HepG2 (cell line): ENCODE measurements around the gene GJA5. TPM values are rescaled to one million over a fixed set of nuclear protein-coding genes. Genes with fewer than 3 reads are reported as not detected.

Experiments used
- ATAC-seq: fragments of 200-7000 bp; cut with Tn5 transposase; 3 replicates; pipeline ENCODE4 v1.9.1; 2020; ENCODE audit warnings: mild to moderate bottlenecking, moderate library complexity
- BruUV-seq: library from RNA; stranded (reverse); fragments of 400-500 nt; replicated peaks from 2 replicates; lab custom pipeline; 2021; lab: Mats Ljungman, UMichigan
- CTCF ChIA-PET: fragments of 300-600 bp; formaldehyde crosslinking; extraction: SDS; loops from one replicate; lab custom pipeline; 2021; ENCODE audit warnings: low total read pairs, inconsistent platforms, low intra/inter-chr PET ratio; lab: Yijun Ruan, JAX
- POLR2A ChIA-PET: fragments of 350-600 bp; sonication (Branson Sonifier 250); formaldehyde crosslinking; loops from one replicate; lab custom pipeline; 2020; ENCODE audit warnings: antibody characterized with exemption, inconsistent platforms; lab: Yijun Ruan, JAX
- DNase-seq: peaks from one replicate; pipeline ENCODE4 v3.0.0-alpha.2; 2015; ENCODE audit warnings: low spot score
- FAIRE-seq: peaks from 3 replicates; lab custom pipeline; 2011; peaks lifted over from hg19 to GRCh38; lab: Jason Lieb, UNC
- H2AFZ ChIP-seq: one replicate; pipeline ENCODE4 v1.6.1; 2011; ENCODE audit warnings: low read length, inconsistent platforms
- H3K27ac ChIP-seq: fragments of 300-600 bp; 3 replicates; pipeline ENCODE4 v1.8.0; 2011; ENCODE audit warnings: mixed run types, mild to moderate bottlenecking, mixed read lengths, low read length, inconsistent platforms; ENCODE audit not compliant: insufficient read depth; ENCODE audit errors: extremely low read length
- H3K27me3 ChIP-seq, 2 experiments: fragments of 200-600 bp in 1 of 2; 2 replicates in 1 of 2; 3 replicates in 1 of 2; pipeline versions ENCODE4 v1.6.0 to v1.8.0; 2011; ENCODE audit warnings: low read length in 2 of 2, mild to moderate bottlenecking in 2 of 2, moderate library complexity in 2 of 2, inconsistent platforms in 1 of 2; ENCODE audit not compliant: insufficient read depth in 2 of 2, control insufficient read depth in 1 of 2
- H3K36me3 ChIP-seq, 2 experiments: fragments of 200-600 bp in 1 of 2; replicated peaks in 1 of 2; 2 replicates in 1 of 2; 3 replicates in 1 of 2; pipeline versions ENCODE4 v1.5.1 to v1.8.0; 2011; ENCODE audit warnings: low read length in 2 of 2, inconsistent platforms in 1 of 2; ENCODE audit not compliant: insufficient read depth in 2 of 2, control insufficient read depth in 1 of 2
- H3K4me1 ChIP-seq: 2 replicates; pipeline ENCODE4 v1.5.1; 2012; ENCODE audit warnings: low read length, inconsistent platforms; ENCODE audit not compliant: insufficient read depth
- H3K4me2 ChIP-seq: 2 replicates; pipeline ENCODE4 v1.6.0; 2011; ENCODE audit warnings: low read depth, low read length, inconsistent platforms
- H3K4me3 ChIP-seq, 3 experiments: fragments of 200-600 bp in 1 of 3; sonication (generic), shearing (Covaris generic) in 1 of 3; replicated peaks in 1 of 3; 2 replicates each; pipeline ENCODE4 v1.5.1; 2011 to 2016; ENCODE audit warnings: low read length in 3 of 3, inconsistent platforms in 2 of 3, low read depth in 2 of 3, mild to moderate bottlenecking in 2 of 3, control low read depth in 1 of 3, mixed read lengths in 1 of 3; ENCODE audit not compliant: insufficient read depth in 1 of 3
- H3K79me2 ChIP-seq: one replicate; pipeline ENCODE4 v1.6.1; 2011; ENCODE audit warnings: low read length, inconsistent platforms; ENCODE audit not compliant: insufficient read depth
- H3K9ac ChIP-seq: 2 replicates; pipeline ENCODE4 v1.6.0; 2011; ENCODE audit warnings: mild to moderate bottlenecking, low read depth, low read length, inconsistent platforms; ENCODE audit not compliant: insufficient read depth
- H3K9me3 ChIP-seq: 2 replicates; pipeline ENCODE4 v1.5.1; 2012; ENCODE audit warnings: mild to moderate bottlenecking, low read length
- H4K20me1 ChIP-seq: 2 replicates; pipeline ENCODE4 v1.6.0; 2011; ENCODE audit warnings: inconsistent platforms, mild to moderate bottlenecking, low read length, moderate library complexity; ENCODE audit not compliant: insufficient read depth
- GZF1 ChIP-seq: sonication (generic); formaldehyde crosslinking; IDR thresholded peaks from 2 replicates; pipeline ENCODE4 v1.5.1; 2020; ENCODE audit warnings: mild to moderate bottlenecking, missing genetic modification reagents
- ZNF274 ChIP-seq: sonication (generic); formaldehyde crosslinking; IDR thresholded peaks from 2 replicates; pipeline ENCODE4 v1.5.1; 2020; ENCODE audit warnings: mild to moderate bottlenecking, missing genetic modification reagents
- ZNF660 ChIP-seq: sonication (generic); formaldehyde crosslinking; IDR thresholded peaks from 2 replicates; pipeline ENCODE4 v1.5.1; 2020; ENCODE audit warnings: mild to moderate bottlenecking, low read depth, missing genetic modification reagents, borderline replicate concordance
- WGBS: methylation state at CpG from one replicate; pipeline ENCODE4 v1.1.6; 2017; ENCODE audit warnings: low lambda C conversion rate; 5-methylcytosine and 5-hydroxymethylcytosine counted together
- in situ Hi-C: cut with HindIII; loops from 2 replicates; pipeline ENCODE4 v1.10.0; 2017; ENCODE audit warnings: low pct_unique_long_range_greater_than_20kb; ENCODE audit not compliant: extremely low pct_ligation_motif_present
- intact Hi-C: fragments of 100-400 bp; cut with micrococcal nuclease; formaldehyde crosslinking; loops from one replicate; pipeline ENCODE4 v1.10.0; 2022; ENCODE audit not compliant: unreplicated experiment
- polyA plus RNA-seq, 8 experiments: library from polyadenylated mRNA; depleted of rRNA in 3 of 8; stranded (reverse) in 7 of 8; unstranded in 1 of 8; fragments of >200 nt; fragmentation: Illumina TruSeq in 4 of 8; extraction: Trizol in 4 of 8; gene quantifications; 2 replicates each; pipeline versions ENCODE4 v1.2.1 to v1.2.3, GENCODE V29; 2011 to 2016; ENCODE audit warnings: low read depth in 4 of 8, missing spikeins in 1 of 8, mixed read lengths in 1 of 8; ENCODE audit not compliant: insufficient read depth in 1 of 8
- total RNA-seq, 5 experiments: library from RNA; depleted of rRNA; stranded (reverse); fragments of >200 nt; fragmentation: Illumina TruSeq; extraction: Trizol; gene quantifications; 2 replicates each; pipeline ENCODE4 v1.2.3, GENCODE V29; 2016; ENCODE audit warnings: low read depth in 1 of 5
- TF ChIP-seq, protein P1 (sequence below): sonication (generic); formaldehyde crosslinking; IDR thresholded peaks from 2 replicates; pipeline ENCODE4 v1.4.0; 2020; ENCODE audit warnings: missing genetic modification reagents
- TF ChIP-seq, protein P2 (sequence below): IDR thresholded peaks from 2 replicates; pipeline ENCODE4 v1.6.1; 2016; ENCODE audit warnings: mild to moderate bottlenecking

The GJA5 gene
- total and polyA plus RNA-seq, 2 of the 13 experiments (the other 11 are each of a cell fraction or from before 2014, with no cell fraction given), result not detected

DNA sequence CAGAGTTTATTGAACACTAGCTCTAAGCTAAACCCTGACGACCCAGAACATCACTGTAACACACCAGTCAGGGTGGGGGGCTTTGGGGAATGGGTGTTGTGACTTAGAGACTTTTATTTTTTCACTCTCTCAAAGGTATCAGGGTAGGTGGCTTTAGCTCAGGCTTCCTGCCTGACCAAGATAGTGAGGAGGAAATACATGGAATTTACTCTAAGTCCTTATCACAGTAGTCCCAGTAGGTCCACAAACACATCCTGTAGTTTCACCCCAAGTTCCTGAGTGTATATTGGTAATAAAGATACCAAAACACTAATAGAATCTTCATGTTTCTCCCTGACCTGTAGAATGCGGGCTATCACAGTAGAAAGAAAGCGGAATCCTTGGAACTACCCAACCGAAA lies 15.1 kb downstream of the GJA5 start:
- Histone ChIP-seq H3K27me3 (no peaks in the 10 kb centered on the region; a peak in 1 of 5 replicates), H3K4me2 (no peak overlapping the region), H3K36me3 (no peaks in the 10 kb centered on the region), H2AFZ (no peak overlapping the region), H3K4me1 (no peaks in the 10 kb centered on the region), H3K27ac (no peak overlapping the region), H3K79me2 (no peaks in the 10 kb centered on the region), H3K4me3 (no peak overlapping the region), H4K20me1 (no peaks in the 10 kb centered on the region), H3K9ac (no peak overlapping the region), H3K9me3 (no peaks in the 10 kb centered on the region)
- FAIRE-seq (no peak), DNase-seq (no peak), ATAC-seq (no peak)
- ChIA-PET POLR2A (no interaction called here), CTCF (no interaction called here)
- in situ Hi-C loops, result no loop called here
- TF ChIP-seq ZNF660, result no peak
- no peak for TF ChIP-seq ZNF274 (CRISPR knock-in tag)
- TF ChIP-seq GZF1 (CRISPR knock-in tag), result no peak
- TF ChIP-seq, protein P1, sequence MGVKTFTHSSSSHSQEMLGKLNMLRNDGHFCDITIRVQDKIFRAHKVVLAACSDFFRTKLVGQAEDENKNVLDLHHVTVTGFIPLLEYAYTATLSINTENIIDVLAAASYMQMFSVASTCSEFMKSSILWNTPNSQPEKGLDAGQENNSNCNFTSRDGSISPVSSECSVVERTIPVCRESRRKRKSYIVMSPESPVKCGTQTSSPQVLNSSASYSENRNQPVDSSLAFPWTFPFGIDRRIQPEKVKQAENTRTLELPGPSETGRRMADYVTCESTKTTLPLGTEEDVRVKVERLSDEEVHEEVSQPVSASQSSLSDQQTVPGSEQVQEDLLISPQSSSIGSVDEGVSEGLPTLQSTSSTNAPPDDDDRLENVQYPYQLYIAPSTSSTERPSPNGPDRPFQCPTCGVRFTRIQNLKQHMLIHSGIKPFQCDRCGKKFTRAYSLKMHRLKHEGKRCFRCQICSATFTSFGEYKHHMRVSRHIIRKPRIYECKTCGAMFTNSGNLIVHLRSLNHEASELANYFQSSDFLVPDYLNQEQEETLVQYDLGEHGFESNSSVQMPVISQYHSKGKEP, result no peak
- no TSS peak for BruUV-seq
- 49% methylated on average over 4 of the region's 4 CpGs for WGBS
- intact Hi-C loops, result no loop called here

DNA sequence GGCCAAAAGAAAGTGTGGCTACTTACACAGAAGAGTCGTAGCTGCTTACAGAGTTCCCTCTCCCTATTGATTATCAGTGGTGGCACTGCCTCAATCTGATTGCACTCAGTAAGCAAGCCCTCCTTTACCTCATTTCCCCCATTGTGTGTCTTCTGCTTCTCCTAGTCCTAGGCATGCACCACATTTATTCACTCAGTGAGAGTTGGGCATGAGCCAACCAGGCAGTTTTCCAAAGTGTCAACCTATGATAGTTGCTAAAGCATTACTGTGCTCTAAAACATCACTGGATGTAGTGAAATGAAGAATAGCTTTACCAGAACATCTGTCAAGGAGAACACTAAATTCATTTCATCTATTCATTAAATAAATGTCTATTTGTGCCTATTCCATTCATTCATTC lies 19.3 kb downstream of the GJA5 start:
- Histone ChIP-seq H3K27me3 (no peaks in the 10 kb centered on the region), H3K36me3 (no peaks in the 10 kb centered on the region), H2AFZ (no peak overlapping the region), H3K27ac (no peak overlapping the region), H3K4me2 (no peak overlapping the region), H4K20me1 (no peaks in the 10 kb centered on the region), H3K9ac (no peak overlapping the region), H3K79me2 (no peaks in the 10 kb centered on the region), H3K4me3 (no peak overlapping the region), H3K4me1 (no peaks in the 10 kb centered on the region), H3K9me3 (no peaks in the 10 kb centered on the region)
- BruUV-seq, result no TSS peak
- FAIRE-seq, result no peak
- TF ChIP-seq, protein P2, sequence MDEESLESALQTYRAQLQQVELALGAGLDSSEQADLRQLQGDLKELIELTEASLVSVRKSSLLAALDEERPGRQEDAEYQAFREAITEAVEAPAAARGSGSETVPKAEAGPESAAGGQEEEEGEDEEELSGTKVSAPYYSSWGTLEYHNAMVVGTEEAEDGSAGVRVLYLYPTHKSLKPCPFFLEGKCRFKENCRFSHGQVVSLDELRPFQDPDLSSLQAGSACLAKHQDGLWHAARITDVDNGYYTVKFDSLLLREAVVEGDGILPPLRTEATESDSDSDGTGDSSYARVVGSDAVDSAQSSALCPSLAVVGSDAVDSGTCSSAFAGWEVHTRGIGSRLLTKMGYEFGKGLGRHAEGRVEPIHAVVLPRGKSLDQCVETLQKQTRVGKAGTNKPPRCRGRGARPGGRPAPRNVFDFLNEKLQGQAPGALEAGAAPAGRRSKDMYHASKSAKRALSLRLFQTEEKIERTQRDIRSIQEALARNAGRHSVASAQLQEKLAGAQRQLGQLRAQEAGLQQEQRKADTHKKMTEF (CRISPR knock-in tag), result no peak
- in situ Hi-C loops (no loop called here), intact Hi-C loops (no loop called here)
- ChIA-PET CTCF (no interaction called here), POLR2A (no interaction called here)
- 0% methylated on average over 1 of the region's 1 CpG for WGBS
- ATAC-seq, result no peak
- DNase-seq, result no peak
